IMR-90 (cell line): ENCODE measurements around the gene EFCC1. TPM values are rescaled to one million over a fixed set of nuclear protein-coding genes. Genes with fewer than 3 reads are reported as not detected.

ENCODE experiments used
- ATAC-seq: fragments of 200-7000 bp; cut with Tn5 transposase; 2 replicates; pipeline ENCODE4 v1.9.1; 2020; ENCODE audit warnings: low read depth, mild to moderate bottlenecking, moderate library complexity
- BruUV-seq: library from RNA; stranded (reverse); fragments of 400-500 nt; replicated peaks from 2 replicates; lab custom pipeline; 2021; lab: Mats Ljungman, UMichigan
- CTCF ChIA-PET: fragments of 300-600 bp; formaldehyde crosslinking; extraction: SDS; loops from one replicate; lab custom pipeline; 2021; ENCODE audit warnings: antibody characterized with exemption; lab: Yijun Ruan, JAX
- POLR2A ChIA-PET: fragments of 300-600 bp; sonication (Branson Sonifier 250); formaldehyde crosslinking; loops from one replicate; lab custom pipeline; 2022; ENCODE audit warnings: antibody characterized with exemption; ENCODE audit not compliant: unreplicated experiment; lab: Charles Lee
- DNase-seq: peaks from one replicate; pipeline ENCODE4 v3.0.0; 2013
- H2AFZ ChIP-seq: replicated peaks from 2 replicates; pipeline ENCODE3; 2013; ENCODE audit warnings: low read length, mild to moderate bottlenecking; ENCODE audit not compliant: poor library complexity
- H2AK5ac ChIP-seq: 2 replicates; pipeline ENCODE4 v1.6.1; 2013; ENCODE audit warnings: low read depth, low read length, inconsistent platforms
- H2AK9ac ChIP-seq: replicated peaks from 2 replicates; pipeline ENCODE3; 2013; ENCODE audit warnings: mild to moderate bottlenecking, low read depth, low read length, moderate library complexity; ENCODE audit not compliant: poor library complexity
- H2BK120ac ChIP-seq: 2 replicates; pipeline ENCODE4 v1.6.1; 2013; ENCODE audit warnings: low read depth, low read length, inconsistent platforms
- H2BK15ac ChIP-seq: 3 replicates; pipeline ENCODE4 v1.6.1; 2013; ENCODE audit warnings: low read depth, low read length, inconsistent platforms
- H2BK20ac ChIP-seq: 2 replicates; pipeline ENCODE4 v1.6.1; 2013; ENCODE audit warnings: low read depth, mild to moderate bottlenecking, inconsistent platforms, low read length, moderate library complexity
- H2BK5ac ChIP-seq: 2 replicates; pipeline ENCODE4 v1.6.1; 2013; ENCODE audit warnings: mild to moderate bottlenecking, low read depth, low read length, inconsistent platforms; ENCODE audit not compliant: poor library complexity, severe bottlenecking
- H3K14ac ChIP-seq: replicated peaks from 2 replicates; pipeline ENCODE4 v1.6.1; 2013; ENCODE audit warnings: low read depth, low read length, inconsistent platforms
- H3K18ac ChIP-seq: 2 replicates; pipeline ENCODE4 v1.6.1; 2013; ENCODE audit warnings: low read depth, low read length, control low read depth
- H3K23ac ChIP-seq: 2 replicates; pipeline ENCODE4 v1.6.1; 2013; ENCODE audit warnings: low read depth, low read length, inconsistent platforms
- H3K27ac ChIP-seq: 2 replicates; pipeline ENCODE4 v1.5.1; 2013; ENCODE audit warnings: mild to moderate bottlenecking, control low read depth, low read length; ENCODE audit not compliant: insufficient read depth
- H3K27me3 ChIP-seq: 2 replicates; pipeline ENCODE4 v1.6.1; 2013; ENCODE audit warnings: low read length; ENCODE audit not compliant: control insufficient read depth, insufficient read depth
- H3K36me3 ChIP-seq: 2 replicates; pipeline ENCODE4 v1.6.1; 2013; ENCODE audit warnings: low read length, mixed read lengths; ENCODE audit not compliant: control insufficient read depth, insufficient read depth
- H3K4ac ChIP-seq: 2 replicates; pipeline ENCODE4 v1.6.1; 2013; ENCODE audit warnings: low read depth, low read length, inconsistent platforms
- H3K4me1 ChIP-seq: 2 replicates; pipeline ENCODE4 v1.6.1; 2013; ENCODE audit warnings: low read length, mixed read lengths; ENCODE audit not compliant: control insufficient read depth, insufficient read depth
- H3K4me2 ChIP-seq: 2 replicates; pipeline ENCODE4 v1.6.1; 2013; ENCODE audit warnings: low read depth, mild to moderate bottlenecking, control low read depth, low read length, moderate library complexity
- H3K4me3 ChIP-seq: 2 replicates; pipeline ENCODE4 v1.5.1; 2013; ENCODE audit warnings: low read depth, mild to moderate bottlenecking, control low read depth, low read length, moderate library complexity; ENCODE audit not compliant: insufficient read depth
- H3K56ac ChIP-seq: 2 replicates; pipeline ENCODE4 v1.6.1; 2013; ENCODE audit warnings: low read length, inconsistent platforms; ENCODE audit not compliant: insufficient read depth; ENCODE audit errors: extremely low read depth
- H3K79me1 ChIP-seq, 2 experiments: 2 replicates each; pipeline ENCODE4 v1.6.1; 2013; ENCODE audit warnings: low read length in 2 of 2, inconsistent platforms in 1 of 2, low read depth in 1 of 2
- H3K9ac ChIP-seq: 2 replicates; pipeline ENCODE4 v1.6.1; 2013; ENCODE audit warnings: low read depth, low read length, control low read depth
- H3K9me1 ChIP-seq: 2 replicates; pipeline ENCODE4 v1.6.1; 2013; ENCODE audit warnings: low read length, inconsistent platforms; ENCODE audit not compliant: insufficient read depth
- H3K9me3 ChIP-seq: 2 replicates; pipeline ENCODE4 v1.6.1; 2013; ENCODE audit warnings: low read length; ENCODE audit not compliant: control insufficient read depth, insufficient read depth
- H4K20me1 ChIP-seq: 2 replicates; pipeline ENCODE4 v1.6.1; 2013; ENCODE audit warnings: low read length, inconsistent platforms; ENCODE audit not compliant: insufficient read depth
- H4K5ac ChIP-seq: 2 replicates; pipeline ENCODE4 v1.6.1; 2013; ENCODE audit warnings: mild to moderate bottlenecking, low read depth, low read length, control low read depth
- H4K8ac ChIP-seq, 2 experiments: 2 replicates each; pipeline ENCODE4 v1.6.1; 2013; ENCODE audit warnings: low read depth in 2 of 2, low read length in 2 of 2, control low read depth in 1 of 2, inconsistent platforms in 1 of 2
- H4K91ac ChIP-seq: 2 replicates; pipeline ENCODE4 v1.6.1; 2013; ENCODE audit warnings: low read depth, low read length, inconsistent platforms; ENCODE audit not compliant: insufficient read depth
- MAFK ChIP-seq: IDR thresholded peaks from 2 replicates; pipeline ENCODE4 v1.6.1; 2012; ENCODE audit warnings: low read depth, low read length, improper control_type of control experiment
- WGBS, 2 experiments: methylation state at CpG; one replicate each; pipeline versions ENCODE4 v1.1.5 to v1.1.7; 2013; ENCODE audit warnings: missing lambda C conversion rate in 2 of 2; ENCODE audit not compliant: insufficient read length in 1 of 2; ENCODE audit errors: extremely low coverage in 2 of 2; 5-methylcytosine and 5-hydroxymethylcytosine counted together
- dilution Hi-C: fragments of 300-500 bp; cut with HindIII; formaldehyde crosslinking; loops from one replicate; pipeline ENCODE4 v1.14.3; 2018; ENCODE audit warnings: low sequenced_read_pairs; ENCODE audit not compliant: unreplicated experiment
- in situ Hi-C: fragments of 300-500 bp; cut with MboI; formaldehyde crosslinking; loops from 3 replicates; pipeline ENCODE4 v1.14.3; 2019; ENCODE audit warnings: low sequenced_read_pairs, inconsistent platforms, mixed read lengths
- intact Hi-C: fragments of 100-400 bp; cut with micrococcal nuclease; formaldehyde crosslinking; loops from 2 replicates; pipeline ENCODE4 v1.10.0; 2022
- polyA plus RNA-seq, 3 experiments: library from polyadenylated mRNA; depleted of rRNA; stranded (reverse); fragments of >200 nt; gene quantifications; 2 replicates each; pipeline ENCODE4 v1.2.3, GENCODE V29; 2012; ENCODE audit warnings: low replicate concordance in 1 of 3
- total RNA-seq: library from RNA; depleted of rRNA; stranded (reverse); fragments of >200 nt; gene quantifications from 2 replicates; pipeline ENCODE4 v1.2.3, GENCODE V29; 2012
- TF ChIP-seq, protein P1 (sequence below): fragments of 150-350 bp; IDR thresholded peaks from 2 replicates; pipeline ENCODE4 v1.6.1; 2017; ENCODE audit warnings: mild to moderate bottlenecking, antibody characterized with exemption, low read length, low read depth

The EFCC1 gene
- total and polyA plus RNA-seq, 2 of the 4 experiments (the other 2 are of a cell fraction) = not detected

DNA sequence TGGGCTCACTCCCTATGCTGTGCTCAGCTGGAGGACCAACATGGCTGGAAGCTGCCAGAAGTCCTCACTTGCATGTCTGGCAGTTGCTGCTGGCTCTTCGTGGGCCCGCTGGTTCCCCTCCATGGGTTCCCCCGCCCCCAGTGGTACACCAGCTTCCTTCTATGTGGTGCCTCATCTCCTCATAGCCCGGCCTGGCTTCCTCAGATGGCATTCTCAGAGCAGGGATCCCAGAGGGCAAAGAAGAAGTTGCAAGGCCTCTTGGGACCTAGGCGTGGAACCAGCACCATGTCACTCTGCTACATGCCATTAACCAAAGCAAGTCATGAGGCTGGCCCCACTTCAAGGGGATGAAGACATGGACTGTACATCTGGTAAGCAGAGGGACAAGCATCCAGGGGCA lies 4.4 kb upstream of the EFCC1 start:
- H2AK9ac ChIP-seq = no peak overlapping the region
- no peak overlapping the region for H2BK20ac ChIP-seq
- H3K79me1 ChIP-seq = no peaks in the 10 kb centered on the region
- H3K4ac ChIP-seq = no peak overlapping the region
- H3K18ac ChIP-seq = no peak overlapping the region
- no peaks in the 10 kb centered on the region for H4K20me1 ChIP-seq
- no peak overlapping the region for H2BK15ac ChIP-seq
- CTCF ChIA-PET = no interaction called here
- WGBS, 2 experiments = 59% methylated on average over 3 of the region's 5 CpGs; no CpG with 5 or more reads in 1 of the 2 experiments
- no peak for DNase-seq
- no peak for ATAC-seq
- no peaks in the 10 kb centered on the region for H3K36me3 ChIP-seq
- H3K27me3 ChIP-seq = peaks cover 78% of the 10 kb centered on the region
- no peak overlapping the region for H3K56ac ChIP-seq
- no peaks in the 10 kb centered on the region; the same call in 1 of the 2 replicates for H3K9me1 ChIP-seq
- POLR2A ChIA-PET = no interaction called here
- BruUV-seq = no TSS peak
- H2BK5ac ChIP-seq = no peak overlapping the region
- H2BK120ac ChIP-seq = no peak overlapping the region
- dilution Hi-C loops = no loop called here
- peaks cover 10% of the 10 kb centered on the region; the same call in 1 of the 2 replicates for H3K4me1 ChIP-seq
- no peak overlapping the region for H2AFZ ChIP-seq
- no peak overlapping the region for H3K14ac ChIP-seq
- TF ChIP-seq, protein P1, sequence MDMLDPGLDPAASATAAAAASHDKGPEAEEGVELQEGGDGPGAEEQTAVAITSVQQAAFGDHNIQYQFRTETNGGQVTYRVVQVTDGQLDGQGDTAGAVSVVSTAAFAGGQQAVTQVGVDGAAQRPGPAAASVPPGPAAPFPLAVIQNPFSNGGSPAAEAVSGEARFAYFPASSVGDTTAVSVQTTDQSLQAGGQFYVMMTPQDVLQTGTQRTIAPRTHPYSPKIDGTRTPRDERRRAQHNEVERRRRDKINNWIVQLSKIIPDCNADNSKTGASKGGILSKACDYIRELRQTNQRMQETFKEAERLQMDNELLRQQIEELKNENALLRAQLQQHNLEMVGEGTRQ = no peak
- no peak for TF ChIP-seq MAFK
- no peak overlapping the region for H3K9ac ChIP-seq
- no peak overlapping the region for H3K27ac ChIP-seq
- no peak overlapping the region for H4K91ac ChIP-seq
- no peak overlapping the region for H3K4me2 ChIP-seq
- no peaks in the 10 kb centered on the region for H3K9me3 ChIP-seq
- no peak overlapping the region for H3K4me3 ChIP-seq
- no peak overlapping the region for H2AK5ac ChIP-seq
- intact Hi-C loops = no loop called here
- H3K23ac ChIP-seq = no peak overlapping the region
- in situ Hi-C loops = no loop called here
- no peak overlapping the region for H4K5ac ChIP-seq
- no peak overlapping the region for H4K8ac ChIP-seq
